Osteoblast (primary cell): ENCODE measurements around the gene TOPORS. TPM values are rescaled to one million over a fixed set of nuclear protein-coding genes. Genes with fewer than 3 reads are reported as not detected.

Experiments used
- DNase-seq: peaks from one replicate; pipeline ENCODE4 v3.0.0; 2011; ENCODE audit warnings: low spot score, mixed read lengths; ENCODE audit not compliant: insufficient read length; ENCODE audit errors: missing footprints
- H2AFZ ChIP-seq: 2 replicates; pipeline ENCODE4 v1.6.0; 2011; ENCODE audit warnings: mild to moderate bottlenecking, low read length
- H3K27ac ChIP-seq: 2 replicates; pipeline ENCODE4 v1.5.1; 2011; ENCODE audit warnings: mild to moderate bottlenecking, low read depth, low read length, moderate library complexity
- H3K27me3 ChIP-seq: 2 replicates; pipeline ENCODE4 v1.6.0; 2012; ENCODE audit warnings: mild to moderate bottlenecking, control low read depth, inconsistent platforms, low read length, moderate library complexity; ENCODE audit not compliant: insufficient read depth
- H3K36me3 ChIP-seq: 2 replicates; pipeline ENCODE4 v1.5.1; 2011; ENCODE audit warnings: mild to moderate bottlenecking, low read length, control low read depth, moderate library complexity; ENCODE audit not compliant: insufficient read depth
- H3K4me1 ChIP-seq: 2 replicates; pipeline ENCODE4 v1.5.1; 2011; ENCODE audit warnings: mild to moderate bottlenecking, low read length, control low read depth, moderate library complexity; ENCODE audit not compliant: insufficient read depth
- H3K4me2 ChIP-seq: 2 replicates; pipeline ENCODE4 v1.6.0; 2011; ENCODE audit warnings: mild to moderate bottlenecking, low read length; ENCODE audit not compliant: insufficient read depth
- H3K4me3 ChIP-seq: fragments of 200-600 bp; sonication (generic); 3 replicates; pipeline ENCODE4 v1.5.1; 2012; ENCODE audit warnings: mild to moderate bottlenecking, low read length, inconsistent platforms; ENCODE audit not compliant: insufficient read depth
- H3K79me2 ChIP-seq: 2 replicates; pipeline ENCODE4 v1.6.0; 2012; ENCODE audit warnings: mild to moderate bottlenecking, low read length, control low read depth, inconsistent platforms; ENCODE audit not compliant: insufficient read depth
- H3K9me3 ChIP-seq: 2 replicates; pipeline ENCODE4 v1.5.1; 2011; ENCODE audit warnings: low read depth, low read length, control low read depth
- H4K20me1 ChIP-seq: 2 replicates; pipeline ENCODE4 v1.6.0; 2012; ENCODE audit warnings: mild to moderate bottlenecking, low read length, control low read depth; ENCODE audit not compliant: insufficient read depth
- total RNA-seq: library from RNA; depleted of rRNA; stranded (reverse); fragments of >200 nt; gene quantifications from 2 replicates; pipeline ENCODE4 v1.2.3, GENCODE V29; 2012
- TF ChIP-seq, protein P1 (sequence below): IDR thresholded peaks from 2 replicates; pipeline ENCODE4 v1.5.1; 2011; ENCODE audit warnings: mild to moderate bottlenecking, low read depth, low read length, moderate library complexity; ENCODE audit errors: extremely low read depth

TOPORS gene
- total RNA-seq, 1 donor: 33.7 TPM

DNA sequence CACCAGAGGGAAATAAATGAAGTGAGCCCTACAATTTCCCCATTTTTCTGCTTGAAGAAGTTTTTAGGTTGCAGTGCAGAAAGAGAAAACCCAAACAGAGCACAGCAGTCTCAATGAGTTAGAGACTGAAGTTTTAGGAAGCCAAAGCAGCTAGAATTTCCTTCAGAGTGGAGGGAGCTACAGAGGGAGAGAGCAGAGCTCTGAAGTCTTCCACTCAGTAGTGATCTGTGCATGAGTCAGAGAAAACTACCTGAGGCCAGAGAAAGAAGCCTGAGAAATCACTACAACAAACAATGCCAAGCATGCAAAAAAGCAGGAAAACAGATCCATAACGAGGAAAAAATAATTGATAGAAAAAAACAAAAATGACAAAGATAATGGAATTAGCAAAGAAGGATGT is 38.5 kb upstream of the TOPORS start:
- Histone ChIP-seq H3K4me1 (no peaks in the 10 kb centered on the region), H3K27ac (no peak overlapping the region), H3K9me3 (no peaks in the 10 kb centered on the region), H3K27me3 (no peaks in the 10 kb centered on the region), H3K4me3 (no peak overlapping the region), H2AFZ (no peak overlapping the region), H3K36me3 (no peaks in the 10 kb centered on the region), H3K79me2 (no peaks in the 10 kb centered on the region), H3K4me2 (no peak overlapping the region), H4K20me1 (no peaks in the 10 kb centered on the region)
- DNase-seq: peak; percentile 6
- TF ChIP-seq, protein P1, sequence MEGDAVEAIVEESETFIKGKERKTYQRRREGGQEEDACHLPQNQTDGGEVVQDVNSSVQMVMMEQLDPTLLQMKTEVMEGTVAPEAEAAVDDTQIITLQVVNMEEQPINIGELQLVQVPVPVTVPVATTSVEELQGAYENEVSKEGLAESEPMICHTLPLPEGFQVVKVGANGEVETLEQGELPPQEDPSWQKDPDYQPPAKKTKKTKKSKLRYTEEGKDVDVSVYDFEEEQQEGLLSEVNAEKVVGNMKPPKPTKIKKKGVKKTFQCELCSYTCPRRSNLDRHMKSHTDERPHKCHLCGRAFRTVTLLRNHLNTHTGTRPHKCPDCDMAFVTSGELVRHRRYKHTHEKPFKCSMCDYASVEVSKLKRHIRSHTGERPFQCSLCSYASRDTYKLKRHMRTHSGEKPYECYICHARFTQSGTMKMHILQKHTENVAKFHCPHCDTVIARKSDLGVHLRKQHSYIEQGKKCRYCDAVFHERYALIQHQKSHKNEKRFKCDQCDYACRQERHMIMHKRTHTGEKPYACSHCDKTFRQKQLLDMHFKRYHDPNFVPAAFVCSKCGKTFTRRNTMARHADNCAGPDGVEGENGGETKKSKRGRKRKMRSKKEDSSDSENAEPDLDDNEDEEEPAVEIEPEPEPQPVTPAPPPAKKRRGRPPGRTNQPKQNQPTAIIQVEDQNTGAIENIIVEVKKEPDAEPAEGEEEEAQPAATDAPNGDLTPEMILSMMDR: no peak

DNA sequence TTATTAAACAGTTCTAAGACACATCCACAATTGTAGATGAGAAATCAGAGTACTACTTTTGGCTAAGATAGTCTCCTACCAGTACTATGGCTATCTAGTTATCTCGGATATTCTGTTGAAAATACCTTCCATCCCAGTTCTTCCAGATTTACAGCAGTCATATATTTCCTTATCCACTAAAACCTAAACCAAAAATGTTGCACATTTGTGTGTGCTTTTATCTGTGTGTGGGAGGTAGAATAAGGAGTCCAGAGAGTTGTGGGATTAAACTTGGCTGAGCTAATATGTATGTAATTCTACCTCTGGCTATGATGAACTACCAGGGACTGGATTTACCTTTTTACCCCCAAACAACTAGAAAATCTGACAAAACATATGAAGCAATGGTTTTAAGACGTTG is 38.1 kb upstream of the TOPORS start:
- Histone ChIP-seq H3K4me3 (no peak overlapping the region), H3K4me1 (no peaks in the 10 kb centered on the region), H3K36me3 (no peaks in the 10 kb centered on the region), H3K27ac (no peak overlapping the region), H3K79me2 (no peaks in the 10 kb centered on the region), H2AFZ (no peak overlapping the region), H3K9me3 (no peaks in the 10 kb centered on the region), H3K4me2 (no peak overlapping the region), H4K20me1 (no peaks in the 10 kb centered on the region), H3K27me3 (no peaks in the 10 kb centered on the region)
- DNase-seq: no peak
- TF ChIP-seq, protein P1: no peak

DNA sequence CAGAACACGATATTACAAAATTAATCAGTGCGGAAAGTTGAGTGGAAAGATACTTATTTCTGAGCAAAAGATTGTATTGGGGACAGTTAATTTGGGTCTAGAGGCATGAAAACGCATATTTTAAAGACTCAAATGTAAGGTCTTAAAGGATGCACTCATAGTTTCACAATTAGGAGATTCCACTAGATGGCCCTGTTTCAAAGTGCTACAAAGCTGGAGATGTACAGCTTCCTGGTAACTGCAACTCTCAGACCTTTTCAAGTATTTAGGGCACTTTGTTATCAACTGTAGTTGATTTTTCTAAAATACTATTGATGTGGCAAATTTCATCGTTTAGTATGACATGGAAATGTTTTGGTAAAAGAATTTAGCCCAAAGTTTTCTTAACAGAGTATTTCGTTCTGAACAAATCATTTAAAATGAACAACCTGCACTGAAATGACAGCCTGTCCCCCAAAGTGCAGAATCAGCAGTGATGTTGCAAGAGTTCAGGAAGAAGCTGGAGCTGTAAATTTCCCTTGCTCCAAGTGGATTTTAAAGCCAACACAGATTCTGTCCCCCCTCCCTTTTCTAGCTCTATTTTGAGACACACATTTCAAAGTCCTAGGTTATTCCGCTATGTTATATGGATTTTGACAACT is 36.8 kb upstream of the TOPORS start:
- Histone ChIP-seq H3K27ac (no peak overlapping the region), H3K4me2 (no peak overlapping the region), H3K27me3 (no peaks in the 10 kb centered on the region), H3K4me1 (no peaks in the 10 kb centered on the region), H3K36me3 (no peaks in the 10 kb centered on the region), H3K4me3 (no peak overlapping the region), H2AFZ (no peak overlapping the region), H4K20me1 (no peaks in the 10 kb centered on the region), H3K79me2 (no peaks in the 10 kb centered on the region), H3K9me3 (no peaks in the 10 kb centered on the region)
- TF ChIP-seq, protein P1: peak; percentile 62
- peak; percentile 69 for DNase-seq

DNA sequence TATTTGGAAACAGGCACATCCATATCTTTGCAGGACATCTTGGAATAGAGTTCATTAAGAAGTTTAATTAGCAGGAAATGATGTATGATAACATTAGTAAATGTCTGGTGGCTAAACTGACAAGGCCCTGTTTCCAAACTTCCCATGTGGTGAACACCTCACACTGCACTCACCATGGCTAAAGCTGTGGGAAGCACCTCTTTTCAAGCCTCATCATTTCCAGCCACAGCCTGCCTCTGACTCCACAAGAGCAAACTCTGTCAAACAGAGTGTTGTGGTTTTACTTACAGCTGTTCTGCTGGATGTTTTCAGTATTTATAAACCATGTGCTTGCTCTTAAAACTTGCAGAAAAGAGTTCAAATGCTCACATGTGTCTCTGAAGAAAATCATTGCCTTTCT is 35.5 kb upstream of the TOPORS start:
- Histone ChIP-seq H3K4me2 (no peak overlapping the region), H2AFZ (no peak overlapping the region), H3K27me3 (no peaks in the 10 kb centered on the region), H3K36me3 (no peaks in the 10 kb centered on the region), H3K79me2 (no peaks in the 10 kb centered on the region), H3K4me3 (no peak overlapping the region), H3K9me3 (no peaks in the 10 kb centered on the region), H3K27ac (no peak overlapping the region), H4K20me1 (no peaks in the 10 kb centered on the region), H3K4me1 (no peaks in the 10 kb centered on the region)
- TF ChIP-seq, protein P1: no peak
- DNase-seq: no peak
